H9 (cell line): Measurements from ENCODE around the gene UCK1. TPM values are rescaled to one million over a fixed set of nuclear protein-coding genes. Genes with fewer than 3 reads are reported as not detected.

Source experiments
- DNase-seq: peaks from one replicate; pipeline ENCODE4 v3.0.0-alpha.2; 2017
- H2AFZ ChIP-seq: one replicate; pipeline ENCODE4 v1.6.1; 2013; ENCODE audit warnings: mild to moderate bottlenecking, low read length, control low read depth, moderate library complexity
- H2AK5ac ChIP-seq: 2 replicates; pipeline ENCODE4 v1.6.1; 2013; ENCODE audit warnings: low read length, control low read depth, mixed read lengths; ENCODE audit not compliant: insufficient read length
- H2BK120ac ChIP-seq: one replicate; pipeline ENCODE4 v1.6.1; 2013; ENCODE audit warnings: low read depth, mild to moderate bottlenecking, low read length, control low read depth, inconsistent platforms; ENCODE audit not compliant: poor library complexity, severe bottlenecking
- H2BK12ac ChIP-seq: 2 replicates; pipeline ENCODE4 v1.6.1; 2013; ENCODE audit warnings: low read length, control low read depth, mixed read lengths, low read depth; ENCODE audit not compliant: insufficient read length
- H2BK15ac ChIP-seq: 2 replicates; pipeline ENCODE4 v1.6.1; 2013; ENCODE audit warnings: low read depth, low read length, control low read depth
- H2BK20ac ChIP-seq: one replicate; pipeline ENCODE4 v1.6.1; 2013; ENCODE audit warnings: low read depth, mild to moderate bottlenecking, low read length, control low read depth, inconsistent platforms; ENCODE audit not compliant: poor library complexity, severe bottlenecking
- H2BK5ac ChIP-seq: 2 replicates; pipeline ENCODE4 v1.6.1; 2013; ENCODE audit warnings: low read length, control low read depth, mixed read lengths; ENCODE audit not compliant: insufficient read length
- H3K14ac ChIP-seq: 2 replicates; pipeline ENCODE4 v1.6.1; 2013; ENCODE audit warnings: low read length, control low read depth; ENCODE audit not compliant: insufficient read depth
- H3K18ac ChIP-seq: 2 replicates; pipeline ENCODE4 v1.6.1; 2013; ENCODE audit warnings: low read depth, mild to moderate bottlenecking, mixed read lengths, low read length, control low read depth; ENCODE audit not compliant: insufficient read length
- H3K23ac ChIP-seq: 2 replicates; pipeline ENCODE4 v1.6.1; 2013; ENCODE audit warnings: low read length, control low read depth, mixed read lengths, low read depth; ENCODE audit not compliant: insufficient read length
- H3K23me2 ChIP-seq: 2 replicates; pipeline ENCODE4 v1.6.1; 2013; ENCODE audit warnings: low read depth, mild to moderate bottlenecking, mixed read lengths, low read length, control low read depth; ENCODE audit not compliant: insufficient read length, poor library complexity, severe bottlenecking
- H3K27ac ChIP-seq: 2 replicates; pipeline ENCODE4 v1.5.1; 2013; ENCODE audit warnings: low read length, control low read depth, mixed read lengths, low read depth; ENCODE audit not compliant: insufficient read length
- H3K27me3 ChIP-seq: 2 replicates; pipeline ENCODE4 v1.6.1; 2013; ENCODE audit warnings: low read length, control low read depth, inconsistent platforms; ENCODE audit not compliant: insufficient read depth
- H3K4ac ChIP-seq: 2 replicates; pipeline ENCODE4 v1.6.1; 2013; ENCODE audit warnings: low read depth, mild to moderate bottlenecking, control low read depth, inconsistent platforms, low read length, moderate library complexity
- H3K4me1 ChIP-seq: 2 replicates; pipeline ENCODE4 v1.6.1; 2013; ENCODE audit warnings: low read length, control low read depth, inconsistent platforms; ENCODE audit not compliant: insufficient read depth
- H3K4me2 ChIP-seq: 2 replicates; pipeline ENCODE4 v1.6.1; 2013; ENCODE audit warnings: low read length, control low read depth, mixed read lengths; ENCODE audit not compliant: insufficient read length, insufficient read depth
- H3K56ac ChIP-seq: 2 replicates; pipeline ENCODE4 v1.6.1; 2013; ENCODE audit warnings: low read depth, mild to moderate bottlenecking, mixed read lengths, low read length, control low read depth; ENCODE audit not compliant: insufficient read length
- H3K79me1 ChIP-seq: 2 replicates; pipeline ENCODE4 v1.6.1; 2013; ENCODE audit warnings: low read depth, mild to moderate bottlenecking, moderate library complexity, low read length, control low read depth, inconsistent platforms; ENCODE audit not compliant: insufficient read depth, poor library complexity, severe bottlenecking
- H3K79me2 ChIP-seq: 2 replicates; pipeline ENCODE4 v1.6.1; 2013; ENCODE audit warnings: low read length, control low read depth, inconsistent platforms; ENCODE audit not compliant: insufficient read depth
- H3K9ac ChIP-seq: 2 replicates; pipeline ENCODE4 v1.6.1; 2013; ENCODE audit warnings: low read length, control low read depth, mixed read lengths; ENCODE audit not compliant: insufficient read length; ENCODE audit errors: extremely low read depth
- H3K9me3 ChIP-seq: one replicate; pipeline ENCODE4 v1.6.1; 2013; ENCODE audit warnings: low read depth, low read length, inconsistent platforms; ENCODE audit not compliant: control insufficient read depth
- H3T11ph ChIP-seq: one replicate; pipeline ENCODE4 v1.6.1; 2013; ENCODE audit warnings: mild to moderate bottlenecking, low read length, control low read depth, inconsistent platforms
- H4K20me1 ChIP-seq: one replicate; pipeline ENCODE4 v1.6.1; 2013; ENCODE audit not compliant: control insufficient read depth, insufficient read length, insufficient read depth
- H4K5ac ChIP-seq: 2 replicates; pipeline ENCODE4 v1.6.1; 2013; ENCODE audit warnings: low read depth, mild to moderate bottlenecking, mixed read lengths, low read length, control low read depth; ENCODE audit not compliant: insufficient read length
- H4K8ac ChIP-seq: replicated peaks from 2 replicates; pipeline ENCODE4 v1.6.1; 2013; ENCODE audit warnings: low read length, control low read depth, mixed read lengths, low read depth; ENCODE audit not compliant: insufficient read length
- H4K91ac ChIP-seq: 2 replicates; pipeline ENCODE4 v1.6.1; 2013; ENCODE audit warnings: low read depth, mild to moderate bottlenecking, moderate library complexity, mixed read lengths, low read length, control low read depth; ENCODE audit not compliant: insufficient read length
- H3K27ac Mint-ChIP-seq, 3 experiments: 2 replicates in 2 of 3; 3 replicates in 1 of 3; pipeline ENCODE4 v1.8.0; 2020 to 2021; ENCODE audit warnings: mixed read lengths in 3 of 3, mild to moderate bottlenecking in 1 of 3, moderate library complexity in 1 of 3
- H3K27me3 Mint-ChIP-seq: 2 replicates; pipeline ENCODE4 v1.8.0; 2021; ENCODE audit warnings: low read depth, mild to moderate bottlenecking, moderate library complexity, mixed read lengths
- H3K36me3 Mint-ChIP-seq, 3 experiments: 2 replicates in 2 of 3; 3 replicates in 1 of 3; pipeline ENCODE4 v1.8.0; 2020 to 2021; ENCODE audit warnings: low read depth in 3 of 3, mixed read lengths in 3 of 3; ENCODE audit not compliant: insufficient read depth in 1 of 3
- H3K4me1 Mint-ChIP-seq, 2 experiments: 2 replicates each; pipeline ENCODE4 v1.8.0; 2020; ENCODE audit warnings: mixed read lengths in 2 of 2
- H3K4me3 Mint-ChIP-seq, 2 experiments: 2 replicates in 1 of 2; 3 replicates in 1 of 2; pipeline ENCODE4 v1.8.0; 2020 to 2021; ENCODE audit warnings: mild to moderate bottlenecking in 2 of 2, mixed read lengths in 2 of 2, moderate library complexity in 1 of 2
- H3K9me3 Mint-ChIP-seq, 2 experiments: 2 replicates in 1 of 2; 3 replicates in 1 of 2; pipeline ENCODE4 v1.8.0; 2020; ENCODE audit warnings: mild to moderate bottlenecking in 2 of 2, mixed read lengths in 2 of 2, moderate library complexity in 1 of 2
- CTCF ChIP-seq: fragments of 200-600 bp; sonication (generic); conservative IDR thresholded peaks from 3 replicates; pipeline ENCODE4 v1.8.0; 2021; ENCODE audit warnings: antibody characterized with exemption, mild to moderate bottlenecking
- WGBS: extraction: QIAGEN DNeasy Blood & Tissue Kit; methylation state at CpG from one replicate; pipeline ENCODE4 v1.1.7; 2013; ENCODE audit warnings: missing lambda C conversion rate, low lambda C conversion rate, mixed read lengths; ENCODE audit not compliant: insufficient read length; ENCODE audit errors: extremely low coverage; 5-methylcytosine and 5-hydroxymethylcytosine counted together
- total RNA-seq: library from RNA; stranded (reverse); gene quantifications from 2 replicates; pipeline ENCODE4 v1.2.1, GENCODE V29; 2021

UCK1 gene
- total RNA-seq, 1 experiment from 2014 or later, result 54.2 TPM

- Histone ChIP-seq H4K5ac (no peak overlapping the region), H3T11ph (no peak overlapping the region), H2BK12ac (no peak overlapping the region), H3K27ac (no peak overlapping the region), H3K9ac (no peak overlapping the region), H3K27me3 (no peaks in the 10 kb centered on the region), H3K23me2 (no peaks in the 10 kb centered on the region), H3K4me2 (no peak overlapping the region), H2BK120ac (no peak overlapping the region), H3K56ac (no peak overlapping the region), H3K79me1 (no peaks in the 10 kb centered on the region), H4K91ac (no peak overlapping the region), H4K20me1 (no peaks in the 10 kb centered on the region), H3K4me1 (no peaks in the 10 kb centered on the region), H3K79me2 (no peaks in the 10 kb centered on the region), H4K8ac (no peak overlapping the region), H2AFZ (no peak overlapping the region), H2BK15ac (no peak overlapping the region), H3K23ac (no peak overlapping the region), H3K4ac (no peak overlapping the region), H2BK20ac (no peak overlapping the region), H2BK5ac (no peak overlapping the region), H2AK5ac (no peak overlapping the region), H3K9me3 (no peaks in the 10 kb centered on the region), H3K14ac (no peak overlapping the region), H3K18ac (no peak overlapping the region)
- no peaks in the 10 kb centered on the region for H3K9me3 Mint-ChIP-seq
- peaks cover 0 to 3% of the 10 kb centered on the region in 2 experiments; a peak in 1 of 4 replicates for H3K4me1 Mint-ChIP-seq
- WGBS, result no CpG with 5 or more reads among the region's 16 CpGs
- no peak for DNase-seq
- H3K27ac Mint-ChIP-seq, result peak overlapping the region in 1 of 3 experiments; percentile 90; a peak in 2 of 7 replicates
- H3K36me3 Mint-ChIP-seq, result peaks cover 60 to 91% (median 90%) of the 10 kb centered on the region in 3 experiments
- H3K4me3 Mint-ChIP-seq, result no peak overlapping the region
- TF ChIP-seq CTCF, result no peak
- no peaks in the 10 kb centered on the region; the same call in 1 of the 2 replicates for H3K27me3 Mint-ChIP-seq
These were observed 56.4 kb downstream of the UCK1 start for GRCh38 chr9:131474711-131475110.
